Measurements from ENCODE around the gene ACOXL. TPM values are rescaled to one million over a fixed set of nuclear protein-coding genes. Genes with fewer than 3 reads are reported as not detected.

Gene ACOXL
- total RNA-seq, 6 experiments from 2014 or later, result not detected

- WGBS (ENCODE audit: insufficient coverage, low coverage, low lambda C conversion rate, missing lambda C conversion rate), result 58% methylated on average over 1 of the region's 1 CpG
- DNase-seq (no peak), ATAC-seq (no peak)
- no peaks in the 10 kb centered on the region for H3K4me1 ChIP-seq
- no peaks in the 10 kb centered on the region for H3K36me3 ChIP-seq
- no peaks in the 10 kb centered on the region for H3K27me3 ChIP-seq
- TF ChIP-seq POLR2A (IDR thresholded peaks at IDR 0.05), result no peak
- TF ChIP-seq, protein P1, sequence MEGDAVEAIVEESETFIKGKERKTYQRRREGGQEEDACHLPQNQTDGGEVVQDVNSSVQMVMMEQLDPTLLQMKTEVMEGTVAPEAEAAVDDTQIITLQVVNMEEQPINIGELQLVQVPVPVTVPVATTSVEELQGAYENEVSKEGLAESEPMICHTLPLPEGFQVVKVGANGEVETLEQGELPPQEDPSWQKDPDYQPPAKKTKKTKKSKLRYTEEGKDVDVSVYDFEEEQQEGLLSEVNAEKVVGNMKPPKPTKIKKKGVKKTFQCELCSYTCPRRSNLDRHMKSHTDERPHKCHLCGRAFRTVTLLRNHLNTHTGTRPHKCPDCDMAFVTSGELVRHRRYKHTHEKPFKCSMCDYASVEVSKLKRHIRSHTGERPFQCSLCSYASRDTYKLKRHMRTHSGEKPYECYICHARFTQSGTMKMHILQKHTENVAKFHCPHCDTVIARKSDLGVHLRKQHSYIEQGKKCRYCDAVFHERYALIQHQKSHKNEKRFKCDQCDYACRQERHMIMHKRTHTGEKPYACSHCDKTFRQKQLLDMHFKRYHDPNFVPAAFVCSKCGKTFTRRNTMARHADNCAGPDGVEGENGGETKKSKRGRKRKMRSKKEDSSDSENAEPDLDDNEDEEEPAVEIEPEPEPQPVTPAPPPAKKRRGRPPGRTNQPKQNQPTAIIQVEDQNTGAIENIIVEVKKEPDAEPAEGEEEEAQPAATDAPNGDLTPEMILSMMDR (IDR thresholded peaks at IDR 0.05), result no peak
- H3K4me3 ChIP-seq, result no peak overlapping the region
- H3K27ac ChIP-seq, result no peak overlapping the region
- no peaks in the 10 kb centered on the region for H3K9me3 ChIP-seq
- intact Hi-C loops (cut with DNase I), result no loop called here
Measured at GRCh38 chr2:110707386-110707965, 24.9 kb upstream of the ACOXL start.

- DNase-seq (no peak), ATAC-seq (no peak)
- Histone ChIP-seq H3K27ac (no peak overlapping the region), H3K27me3 (no peaks in the 10 kb centered on the region), H3K4me1 (no peaks in the 10 kb centered on the region), H3K9me3 (no peaks in the 10 kb centered on the region), H3K36me3 (no peaks in the 10 kb centered on the region), H3K4me3 (no peak overlapping the region)
- 15% methylated on average over 1 of the region's 1 CpG for WGBS (ENCODE audit: insufficient coverage, low coverage, low lambda C conversion rate, missing lambda C conversion rate)
- no peak for TF ChIP-seq POLR2A (IDR thresholded peaks at IDR 0.05)
- TF ChIP-seq, protein P1 (IDR thresholded peaks at IDR 0.05), result no peak
- intact Hi-C loops (cut with DNase I), result no loop called here
Measured at GRCh38 chr2:110708455-110708854, 23.9 kb upstream of the ACOXL start.

DNA sequence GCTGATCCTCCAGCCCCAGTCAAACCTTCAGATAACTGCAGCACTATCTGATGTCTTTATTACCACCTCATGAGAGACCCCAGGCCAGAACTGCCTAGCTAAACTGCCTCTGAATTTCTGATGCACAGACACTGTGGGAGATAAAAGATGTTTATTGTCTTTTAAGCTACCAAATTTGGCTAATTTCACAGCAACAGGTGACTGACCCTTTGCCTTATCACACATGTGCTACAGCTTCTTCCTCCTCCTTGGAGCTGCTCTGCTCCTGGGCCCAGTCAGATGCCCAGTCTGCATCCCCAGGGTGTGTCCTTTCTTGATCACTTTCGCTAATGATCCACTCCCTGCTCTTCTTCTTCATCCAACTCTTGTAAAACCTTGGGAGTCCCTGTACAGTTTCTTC is 19.6 kb upstream of the ACOXL start:
- Histone ChIP-seq H3K4me3 (no peak overlapping the region), H3K4me1 (peaks cover 0 to 6% (median 2%) of the 10 kb centered on the region in 4 donors), H3K9me3 (no peaks in the 10 kb centered on the region), H3K27me3 (no peaks in the 10 kb centered on the region), H3K36me3 (no peaks in the 10 kb centered on the region), H3K27ac (no peak overlapping the region)
- 100% methylated on average over 1 of the region's 1 CpG for WGBS (ENCODE audit: insufficient coverage, low coverage, low lambda C conversion rate, missing lambda C conversion rate)
- no peak for DNase-seq
- TF ChIP-seq POLR2A (IDR thresholded peaks at IDR 0.05), result no peak
- TF ChIP-seq, protein P1 (IDR thresholded peaks at IDR 0.05), result no peak
- intact Hi-C loops (cut with DNase I), result no loop called here
- no peak for ATAC-seq

- no peaks in the 10 kb centered on the region for H3K9me3 ChIP-seq
- DNase-seq (no peak), ATAC-seq (peak in 1 of 4 donors; percentile 64)
- H3K27ac ChIP-seq, result no peak overlapping the region
- TF ChIP-seq, protein P1 (IDR thresholded peaks at IDR 0.05), result no peak
- TF ChIP-seq POLR2A (IDR thresholded peaks at IDR 0.05), result no peak
- no peak overlapping the region for H3K4me3 ChIP-seq
- H3K36me3 ChIP-seq, result no peaks in the 10 kb centered on the region
- no peaks in the 10 kb centered on the region for H3K27me3 ChIP-seq
- intact Hi-C loops (cut with DNase I), result no loop called here
- WGBS (ENCODE audit: insufficient coverage, low coverage, low lambda C conversion rate, missing lambda C conversion rate), result 69% methylated on average over 5 of the region's 6 CpGs
- peaks cover 0 to 13% (median 2%) of the 10 kb centered on the region in 4 donors for H3K4me1 ChIP-seq
Measured at GRCh38 chr2:110713513-110714362, 18.6 kb upstream of the ACOXL start.

All from right lobe of liver (tissue), 6 donors.